HepG2 (cell line): Measurements from ENCODE around the gene PHACTR1. TPM values are rescaled to one million over a fixed set of nuclear protein-coding genes. Genes with fewer than 3 reads are reported as not detected.

ENCODE experiments used
- ATAC-seq: fragments of 200-7000 bp; cut with Tn5 transposase; 3 replicates; pipeline ENCODE4 v1.9.1; 2020; ENCODE audit warnings: mild to moderate bottlenecking, moderate library complexity
- BruUV-seq: library from RNA; stranded (reverse); fragments of 400-500 nt; replicated peaks from 2 replicates; lab custom pipeline; 2021; lab: Mats Ljungman, UMichigan
- CTCF ChIA-PET: fragments of 300-600 bp; formaldehyde crosslinking; extraction: SDS; loops from one replicate; lab custom pipeline; 2021; ENCODE audit warnings: low total read pairs, inconsistent platforms, low intra/inter-chr PET ratio; lab: Yijun Ruan, JAX
- POLR2A ChIA-PET: fragments of 350-600 bp; sonication (Branson Sonifier 250); formaldehyde crosslinking; loops from one replicate; lab custom pipeline; 2020; ENCODE audit warnings: antibody characterized with exemption, inconsistent platforms; lab: Yijun Ruan, JAX
- DNase-seq: peaks from one replicate; pipeline ENCODE4 v3.0.0-alpha.2; 2015; ENCODE audit warnings: low spot score
- FAIRE-seq: peaks from 3 replicates; lab custom pipeline; 2011; peaks lifted over from hg19 to GRCh38; lab: Jason Lieb, UNC
- H2AFZ ChIP-seq: one replicate; pipeline ENCODE4 v1.6.1; 2011; ENCODE audit warnings: low read length, inconsistent platforms
- H3K27ac ChIP-seq: fragments of 300-600 bp; 3 replicates; pipeline ENCODE4 v1.8.0; 2011; ENCODE audit warnings: mixed run types, mild to moderate bottlenecking, mixed read lengths, low read length, inconsistent platforms; ENCODE audit not compliant: insufficient read depth; ENCODE audit errors: extremely low read length
- H3K27me3 ChIP-seq, 2 experiments: fragments of 200-600 bp in 1 of 2; 2 replicates in 1 of 2; 3 replicates in 1 of 2; pipeline versions ENCODE4 v1.6.0 to v1.8.0; 2011; ENCODE audit warnings: low read length in 2 of 2, mild to moderate bottlenecking in 2 of 2, moderate library complexity in 2 of 2, inconsistent platforms in 1 of 2; ENCODE audit not compliant: insufficient read depth in 2 of 2, control insufficient read depth in 1 of 2
- H3K36me3 ChIP-seq, 2 experiments: fragments of 200-600 bp in 1 of 2; replicated peaks in 1 of 2; 2 replicates in 1 of 2; 3 replicates in 1 of 2; pipeline versions ENCODE4 v1.5.1 to v1.8.0; 2011; ENCODE audit warnings: low read length in 2 of 2, inconsistent platforms in 1 of 2; ENCODE audit not compliant: insufficient read depth in 2 of 2, control insufficient read depth in 1 of 2
- H3K4me1 ChIP-seq: 2 replicates; pipeline ENCODE4 v1.5.1; 2012; ENCODE audit warnings: low read length, inconsistent platforms; ENCODE audit not compliant: insufficient read depth
- H3K4me2 ChIP-seq: 2 replicates; pipeline ENCODE4 v1.6.0; 2011; ENCODE audit warnings: low read depth, low read length, inconsistent platforms
- H3K4me3 ChIP-seq, 3 experiments: fragments of 200-600 bp in 1 of 3; sonication (generic), shearing (Covaris generic) in 1 of 3; replicated peaks in 1 of 3; 2 replicates each; pipeline ENCODE4 v1.5.1; 2011 to 2016; ENCODE audit warnings: low read length in 3 of 3, inconsistent platforms in 2 of 3, low read depth in 2 of 3, mild to moderate bottlenecking in 2 of 3, control low read depth in 1 of 3, mixed read lengths in 1 of 3; ENCODE audit not compliant: insufficient read depth in 1 of 3
- H3K79me2 ChIP-seq: one replicate; pipeline ENCODE4 v1.6.1; 2011; ENCODE audit warnings: low read length, inconsistent platforms; ENCODE audit not compliant: insufficient read depth
- H3K9ac ChIP-seq: 2 replicates; pipeline ENCODE4 v1.6.0; 2011; ENCODE audit warnings: mild to moderate bottlenecking, low read depth, low read length, inconsistent platforms; ENCODE audit not compliant: insufficient read depth
- H3K9me3 ChIP-seq: 2 replicates; pipeline ENCODE4 v1.5.1; 2012; ENCODE audit warnings: mild to moderate bottlenecking, low read length
- H4K20me1 ChIP-seq: 2 replicates; pipeline ENCODE4 v1.6.0; 2011; ENCODE audit warnings: inconsistent platforms, mild to moderate bottlenecking, low read length, moderate library complexity; ENCODE audit not compliant: insufficient read depth
- CHCHD3 ChIP-seq: sonication (generic); formaldehyde crosslinking; IDR thresholded peaks from 2 replicates; pipeline ENCODE4 v1.8.0; 2022; ENCODE audit warnings: mild to moderate bottlenecking, missing genetic modification reagents, moderate library complexity
- CREM ChIP-seq, 2 experiments: sonication (generic) in 1 of 2; formaldehyde crosslinking in 1 of 2; IDR thresholded peaks; 2 replicates each; pipeline versions ENCODE4 v1.4.0 to v1.6.1; 2016 to 2020; ENCODE audit warnings: antibody characterized with exemption in 1 of 2, mild to moderate bottlenecking in 1 of 2, missing genetic modification reagents in 1 of 2
- HOXA3 ChIP-seq: sonication (generic); formaldehyde crosslinking; IDR thresholded peaks from 2 replicates; pipeline ENCODE4 v1.5.0; 2020; ENCODE audit warnings: missing genetic modification reagents
- KLF11 ChIP-seq: IDR thresholded peaks from 2 replicates; pipeline ENCODE4 v1.6.1; 2016; ENCODE audit warnings: missing compliant biosample characterization
- MED13 ChIP-seq: sonication (generic); formaldehyde crosslinking; IDR thresholded peaks from 2 replicates; pipeline ENCODE4 v1.5.0; 2020; ENCODE audit warnings: missing genetic modification reagents
- ZBTB42 ChIP-seq: sonication (generic); formaldehyde crosslinking; IDR thresholded peaks from 2 replicates; pipeline ENCODE4 v1.5.0; 2020; ENCODE audit warnings: mild to moderate bottlenecking, missing genetic modification reagents
- ZFP36L2 ChIP-seq: sonication (generic); formaldehyde crosslinking; IDR thresholded peaks from 2 replicates; pipeline ENCODE4 v1.4.0; 2020; ENCODE audit warnings: missing genetic modification reagents
- ZNF230 ChIP-seq: sonication (generic); formaldehyde crosslinking; IDR thresholded peaks from 2 replicates; pipeline ENCODE4 v1.4.0; 2020; ENCODE audit warnings: mild to moderate bottlenecking, missing genetic modification reagents
- ZNF382 ChIP-seq: sonication (generic); formaldehyde crosslinking; IDR thresholded peaks from 2 replicates; pipeline ENCODE4 v1.5.0; 2020; ENCODE audit warnings: missing genetic modification reagents, mild to moderate bottlenecking, borderline replicate concordance
- WGBS: methylation state at CpG from one replicate; pipeline ENCODE4 v1.1.6; 2017; ENCODE audit warnings: low lambda C conversion rate; 5-methylcytosine and 5-hydroxymethylcytosine counted together
- in situ Hi-C: cut with HindIII; loops from 2 replicates; pipeline ENCODE4 v1.10.0; 2017; ENCODE audit warnings: low pct_unique_long_range_greater_than_20kb; ENCODE audit not compliant: extremely low pct_ligation_motif_present
- intact Hi-C: fragments of 100-400 bp; cut with micrococcal nuclease; formaldehyde crosslinking; loops from one replicate; pipeline ENCODE4 v1.10.0; 2022; ENCODE audit not compliant: unreplicated experiment
- polyA plus RNA-seq, 8 experiments: library from polyadenylated mRNA; depleted of rRNA in 3 of 8; stranded (reverse) in 7 of 8; unstranded in 1 of 8; fragments of >200 nt; fragmentation: Illumina TruSeq in 4 of 8; extraction: Trizol in 4 of 8; gene quantifications; 2 replicates each; pipeline versions ENCODE4 v1.2.1 to v1.2.3, GENCODE V29; 2011 to 2016; ENCODE audit warnings: low read depth in 4 of 8, missing spikeins in 1 of 8, mixed read lengths in 1 of 8; ENCODE audit not compliant: insufficient read depth in 1 of 8
- total RNA-seq, 5 experiments: library from RNA; depleted of rRNA; stranded (reverse); fragments of >200 nt; fragmentation: Illumina TruSeq; extraction: Trizol; gene quantifications; 2 replicates each; pipeline ENCODE4 v1.2.3, GENCODE V29; 2016; ENCODE audit warnings: low read depth in 1 of 5

The PHACTR1 gene
- total and polyA plus RNA-seq, 2 of the 13 experiments (the other 11 are each of a cell fraction or from before 2014, with no cell fraction given) = 0.09 TPM; not detected in 1

DNA sequence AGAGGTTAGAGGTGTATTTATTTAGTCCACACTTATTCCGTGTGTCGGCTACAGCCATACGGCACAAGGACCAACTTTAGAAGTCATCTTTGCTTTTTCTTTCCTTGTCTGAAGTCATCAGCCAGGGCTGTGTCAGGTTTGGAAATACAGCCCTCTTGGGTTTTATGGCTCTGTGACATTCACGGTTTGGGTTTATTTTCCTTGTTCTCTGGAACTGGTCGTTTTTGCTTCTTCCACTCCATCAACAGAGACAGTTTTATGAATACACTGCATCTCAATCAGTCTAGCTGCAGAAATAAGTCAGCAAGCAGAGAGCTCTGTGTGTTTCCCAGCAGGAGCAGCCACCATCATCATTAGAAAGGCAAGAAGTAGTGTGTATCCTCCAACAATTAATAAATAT lies 479.2 kb downstream of the PHACTR1 start (continued):
- TF ChIP-seq HOXA3 (CRISPR knock-in tag) (no peak), ZFP36L2 (CRISPR knock-in tag) (no peak), ZNF382 (no peak)

- ChIA-PET CTCF (no interaction called here), POLR2A (no interaction called here)
- Histone ChIP-seq H3K27me3 (peaks cover 0 to 12% of the 10 kb centered on the region in 2 experiments; a peak in 1 of 5 replicates), H3K4me1 (peaks cover 9% of the 10 kb centered on the region), H3K4me2 (no peak overlapping the region), H2AFZ (no peak overlapping the region), H3K9me3 (no peaks in the 10 kb centered on the region), H3K27ac (no peak overlapping the region), H3K4me3 (no peak overlapping the region), H3K36me3 (no peaks in the 10 kb centered on the region), H4K20me1 (no peaks in the 10 kb centered on the region), H3K9ac (no peak overlapping the region), H3K79me2 (no peaks in the 10 kb centered on the region)
- in situ Hi-C loops = loop anchor here (10.0 to 25.0 kb wide), 2 partner anchors 137 to 339 kb away; no protein-coding TSS in a partner anchor
- DNase-seq (no peak), ATAC-seq (no peak), FAIRE-seq (no peak)
- intact Hi-C loops = no loop called here
- TF ChIP-seq KLF11 = no peak
- TF ChIP-seq MED13 (CRISPR knock-in tag) = no peak
- TF ChIP-seq CREM (IDR thresholded peaks at IDR 0.05) = no peak
- no peak for TF ChIP-seq CREM (CRISPR knock-in tag; IDR thresholded peaks at IDR 0.05)
- no peak for TF ChIP-seq ZNF230 (CRISPR knock-in tag)
- TF ChIP-seq CHCHD3 (CRISPR knock-in tag) = no peak
- TF ChIP-seq ZBTB42 (CRISPR knock-in tag) = no peak
- 28% methylated on average over 6 of the region's 6 CpGs for WGBS
- BruUV-seq = no TSS peak
Measured at GRCh38 chr6:13198168-13198567, 481.6 kb downstream of the PHACTR1 start.
